HG03175 (cell line): Measurements from ENCODE around the gene ERP29.
"Not testable (repeated sequence)": the region's sequence is repeated elsewhere in the genome, so short reads cannot be mapped to it uniquely, and the experiment has no call there.

Experiments
- ATAC-seq: cut with Tn5 transposase; IDR thresholded peaks from one replicate; pipeline ENCODE4 v1.9.1; 2021; ENCODE audit warnings: mild to moderate bottlenecking, moderate library complexity; ENCODE audit not compliant: unreplicated experiment

Gene ERP29

GRCh38 chr12:112031472-112031871, 18.2 kb downstream of the ERP29 start:
- no peak for ATAC-seq

GRCh38 chr12:112032292-112032691, 19.1 kb downstream of the ERP29 start:
- no peak for ATAC-seq

GRCh38 chr12:112035219-112035785, 22.1 kb downstream of the ERP29 start:
- ATAC-seq: no peak

DNA sequence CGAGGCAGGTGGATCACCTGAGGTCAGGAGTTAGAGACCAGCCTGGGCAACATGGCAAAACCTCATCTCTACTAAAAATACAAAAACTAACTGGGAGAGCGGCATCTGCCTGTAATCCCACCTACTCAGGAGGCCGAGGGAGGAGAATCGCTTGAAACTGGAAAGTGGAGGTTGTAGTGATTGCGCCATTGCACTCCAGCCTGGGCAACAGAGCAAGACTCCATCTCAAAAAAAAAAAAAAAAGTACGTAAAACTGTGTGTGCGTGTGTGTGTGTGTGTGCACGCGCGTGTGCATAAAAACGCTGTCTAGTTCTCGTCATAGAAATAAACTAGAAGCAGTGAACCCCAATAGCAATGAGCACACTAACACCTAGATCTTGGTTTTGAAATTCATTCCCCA, 23.4 kb downstream of the ERP29 start:
- ATAC-seq: not testable (repeated sequence)

GRCh38 chr12:112046003-112046402, 32.8 kb downstream of the ERP29 start:
- ATAC-seq: no peak

DNA sequence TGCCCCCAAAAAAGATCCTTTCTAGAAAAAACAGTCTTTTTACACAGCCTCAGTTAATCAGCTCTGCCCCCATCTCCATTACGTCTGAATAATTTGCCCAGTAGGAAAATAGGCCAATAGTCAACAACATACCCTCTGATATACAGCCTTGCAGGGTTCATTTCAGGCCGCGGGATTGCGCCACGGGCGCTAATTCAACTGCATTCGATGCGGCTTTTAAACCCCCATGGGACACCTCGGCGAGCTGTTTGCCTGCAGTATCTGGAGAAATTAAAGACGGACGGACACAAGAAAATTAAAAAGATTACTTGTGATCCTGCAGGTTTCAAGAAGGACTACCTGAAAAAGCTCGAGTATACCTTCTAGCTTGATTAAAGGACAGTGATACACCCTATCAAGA, 36.1 kb downstream of the ERP29 start:
- no peak for ATAC-seq

DNA sequence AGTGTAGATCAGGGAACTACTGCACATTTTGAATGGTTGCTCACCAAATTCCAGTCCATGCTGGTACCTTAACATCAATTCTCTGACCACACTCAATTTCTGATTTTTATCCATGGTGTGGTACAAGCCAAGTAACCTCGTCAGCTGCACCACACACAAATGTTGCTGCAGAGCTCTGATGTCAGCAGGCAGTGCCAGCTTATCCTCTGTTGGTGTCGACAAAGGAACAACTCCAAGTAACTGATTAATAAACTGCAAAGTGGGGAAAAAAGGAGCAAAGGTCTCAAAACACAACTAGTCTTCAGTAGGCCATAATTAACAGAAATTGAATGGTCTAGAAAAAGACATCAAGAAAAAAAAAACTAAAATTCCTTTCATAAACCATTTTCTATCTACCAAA, 47.9 kb downstream of the ERP29 start:
- no peak for ATAC-seq

DNA sequence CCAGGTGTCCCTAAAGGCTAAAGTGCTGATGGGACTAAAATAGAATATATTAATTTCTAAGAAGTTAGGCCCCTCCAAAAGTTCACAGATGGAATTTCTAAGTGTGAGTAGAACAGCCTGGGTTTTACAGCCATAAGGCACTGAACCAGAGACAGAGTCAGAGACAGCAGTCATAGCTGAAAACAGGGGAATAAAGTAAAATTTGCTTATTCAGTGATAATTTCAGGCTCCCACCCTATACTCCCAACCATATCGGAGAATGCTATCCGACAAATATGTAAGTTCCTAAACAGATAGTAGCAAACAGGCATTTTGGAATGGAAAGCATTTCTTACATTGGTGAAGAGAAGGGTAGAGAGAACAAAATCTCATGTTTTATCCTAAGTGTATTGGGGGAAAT, 50.0 kb downstream of the ERP29 start:
- no peak for ATAC-seq

DNA sequence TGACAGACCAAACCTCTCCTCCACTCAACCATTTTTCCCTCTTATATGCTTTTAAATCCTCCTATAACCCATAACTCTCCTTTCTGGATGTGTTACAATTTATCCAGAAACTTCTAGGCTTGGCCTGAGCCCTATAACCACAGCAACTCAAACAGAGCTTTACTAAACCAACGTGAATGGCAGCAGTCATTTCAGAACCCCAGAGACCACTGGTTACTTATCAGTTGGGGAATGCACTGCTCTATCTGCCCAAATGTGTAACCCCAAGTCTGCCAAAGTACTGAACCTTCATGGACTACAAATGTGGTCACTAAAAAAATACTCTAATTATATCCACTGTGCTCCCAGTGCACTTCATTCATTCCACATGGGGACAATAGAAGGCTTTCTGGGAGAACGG, 53.3 kb downstream of the ERP29 start:
- ATAC-seq: no peak
